Ishikawa (cell line): ENCODE measurements around the gene SCEL.

Experiments used
- CEBPB ChIP-seq: IDR thresholded peaks from 2 replicates; pipeline ENCODE4 v1.6.1; 2012
- EGR1 ChIP-seq: IDR thresholded peaks from 2 replicates; pipeline ENCODE4 v1.6.1; 2012
- EP300 ChIP-seq: IDR thresholded peaks from 2 replicates; pipeline ENCODE4 v1.6.1; 2012; ENCODE audit warnings: borderline replicate concordance
- MAX ChIP-seq: IDR thresholded peaks from 2 replicates; pipeline ENCODE4 v1.6.1; 2012
- NFIC ChIP-seq: IDR thresholded peaks from 2 replicates; pipeline ENCODE4 v1.6.1; 2012
- RAD21 ChIP-seq: IDR thresholded peaks from 2 replicates; pipeline ENCODE4 v1.6.1; 2012; ENCODE audit warnings: low read depth
- REST ChIP-seq: IDR thresholded peaks from 2 replicates; pipeline ENCODE4 v1.6.1; 2012; ENCODE audit warnings: low read depth, mild to moderate bottlenecking
- TAF1 ChIP-seq: IDR thresholded peaks from 2 replicates; pipeline ENCODE4 v1.6.1; 2012; ENCODE audit warnings: low read depth, mild to moderate bottlenecking
- TCF12 ChIP-seq: IDR thresholded peaks from 2 replicates; pipeline ENCODE4 v1.6.1; 2012; ENCODE audit warnings: low read depth
- TEAD4 ChIP-seq: IDR thresholded peaks from 2 replicates; pipeline ENCODE4 v1.6.1; 2012
- YY1 ChIP-seq: IDR thresholded peaks from 2 replicates; pipeline ENCODE4 v1.6.1; 2012; ENCODE audit warnings: low read depth

- TF ChIP-seq YY1 (no peak), EP300 (no peak), TCF12 (no peak), REST (no peak), TEAD4 (no peak), EGR1 (no peak), MAX (no peak), NFIC (no peak), TAF1 (no peak), RAD21 (no peak), CEBPB (no peak)
Measured at GRCh38 chr13:77691871-77692270, 156.4 kb downstream of the SCEL start.
